Measurements from ENCODE around the gene ZNF837. TPM values are rescaled to one million over a fixed set of nuclear protein-coding genes. Genes with fewer than 3 reads are reported as not detected.

Gene ZNF837
- polyA plus RNA-seq, 1 donor (not counting 4 experiments of a cell fraction or from before 2014, with no cell fraction given): 0.29 TPM

DNA sequence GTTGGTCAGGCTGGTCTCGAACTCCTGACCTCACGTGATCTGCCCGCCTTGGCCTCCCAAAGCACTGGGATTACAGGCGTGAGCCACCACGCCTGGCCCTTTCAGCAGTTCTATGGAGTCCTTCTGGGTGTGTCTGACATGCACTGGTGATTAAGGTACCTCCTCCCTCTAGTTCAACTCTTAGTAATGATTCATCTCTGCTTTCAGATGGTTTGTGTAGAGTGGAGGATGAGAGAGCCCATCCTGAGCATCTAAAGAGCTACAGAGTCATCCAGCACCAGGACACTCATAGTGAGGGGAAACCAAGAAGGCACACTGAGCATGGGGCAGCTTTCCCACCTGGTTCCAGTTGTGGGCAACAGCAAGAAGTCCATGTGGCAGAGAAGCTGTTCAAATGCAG is 35.8 kb upstream of the ZNF837 start:
- H3K4me1 ChIP-seq (ENCODE audit: control insufficient read depth, extremely low read depth, insufficient read depth, low read length): no peaks in the 10 kb centered on the region
- no peaks in the 10 kb centered on the region for H3K9me1 ChIP-seq (ENCODE audit: control insufficient read depth, extremely low read depth, insufficient read depth, low read length)
- DNase-seq (ENCODE audit: low read depth, low spot score) (no peak), FAIRE-seq (no peak)
- no peak overlapping the region for H2AFZ ChIP-seq (ENCODE audit: control insufficient read depth, low read length)
- H3K27me3 ChIP-seq (ENCODE audit: control insufficient read depth, extremely low read depth, insufficient read depth, low read length): no peaks in the 10 kb centered on the region
- peaks cover 18 to 29% of the 10 kb centered on the region in 2 experiments for H3K36me3 ChIP-seq (ENCODE audit: control insufficient read depth in 2 of 2, extremely low read depth in 1 of 2, insufficient read depth in 2 of 2, low read length in 2 of 2)
- H3K4me2 ChIP-seq (ENCODE audit: control insufficient read depth, extremely low read depth, insufficient read depth, low read depth, low read length): no peak overlapping the region
- TF ChIP-seq EZH2 (IDR thresholded peaks at IDR 0.05; ENCODE audit: low read length): no peak
- TF ChIP-seq, protein P1, sequence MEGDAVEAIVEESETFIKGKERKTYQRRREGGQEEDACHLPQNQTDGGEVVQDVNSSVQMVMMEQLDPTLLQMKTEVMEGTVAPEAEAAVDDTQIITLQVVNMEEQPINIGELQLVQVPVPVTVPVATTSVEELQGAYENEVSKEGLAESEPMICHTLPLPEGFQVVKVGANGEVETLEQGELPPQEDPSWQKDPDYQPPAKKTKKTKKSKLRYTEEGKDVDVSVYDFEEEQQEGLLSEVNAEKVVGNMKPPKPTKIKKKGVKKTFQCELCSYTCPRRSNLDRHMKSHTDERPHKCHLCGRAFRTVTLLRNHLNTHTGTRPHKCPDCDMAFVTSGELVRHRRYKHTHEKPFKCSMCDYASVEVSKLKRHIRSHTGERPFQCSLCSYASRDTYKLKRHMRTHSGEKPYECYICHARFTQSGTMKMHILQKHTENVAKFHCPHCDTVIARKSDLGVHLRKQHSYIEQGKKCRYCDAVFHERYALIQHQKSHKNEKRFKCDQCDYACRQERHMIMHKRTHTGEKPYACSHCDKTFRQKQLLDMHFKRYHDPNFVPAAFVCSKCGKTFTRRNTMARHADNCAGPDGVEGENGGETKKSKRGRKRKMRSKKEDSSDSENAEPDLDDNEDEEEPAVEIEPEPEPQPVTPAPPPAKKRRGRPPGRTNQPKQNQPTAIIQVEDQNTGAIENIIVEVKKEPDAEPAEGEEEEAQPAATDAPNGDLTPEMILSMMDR (optimal IDR thresholded peaks at IDR 0.05 in 1 of 3, IDR thresholded peaks at IDR 0.05 in 1 of 3, conservative IDR thresholded peaks at IDR 0.05 in 1 of 3; ENCODE audit: extremely low read depth in 1 of 3, insufficient read depth in 2 of 3, low read length in 3 of 3): no peak
- dilution Hi-C loops (cut with MboI; ENCODE audit: extremely low pct_ligation_motif_present, low sequenced_read_pairs): no loop called here
- no peaks in the 10 kb centered on the region for H3K9me3 ChIP-seq (ENCODE audit: control insufficient read depth, low read depth, low read length)
- H3K4me3 ChIP-seq (ENCODE audit: control insufficient read depth in 2 of 3, extremely low read depth in 1 of 3, insufficient read depth in 2 of 3, low read depth in 1 of 3, low read length in 3 of 3): no peak overlapping the region
- no peak overlapping the region for H3K27ac ChIP-seq (ENCODE audit: control insufficient read depth, insufficient read depth, low read length)
- H3K9ac ChIP-seq (ENCODE audit: control insufficient read depth, extremely low read depth, insufficient read depth, low read length): no peak overlapping the region
- no peaks in the 10 kb centered on the region for H4K20me1 ChIP-seq (ENCODE audit: control insufficient read depth, extremely low read depth, insufficient read depth, low read length)
- peaks cover 7% of the 10 kb centered on the region for H3K79me2 ChIP-seq (ENCODE audit: control insufficient read depth, insufficient read depth, low read length)

DNA sequence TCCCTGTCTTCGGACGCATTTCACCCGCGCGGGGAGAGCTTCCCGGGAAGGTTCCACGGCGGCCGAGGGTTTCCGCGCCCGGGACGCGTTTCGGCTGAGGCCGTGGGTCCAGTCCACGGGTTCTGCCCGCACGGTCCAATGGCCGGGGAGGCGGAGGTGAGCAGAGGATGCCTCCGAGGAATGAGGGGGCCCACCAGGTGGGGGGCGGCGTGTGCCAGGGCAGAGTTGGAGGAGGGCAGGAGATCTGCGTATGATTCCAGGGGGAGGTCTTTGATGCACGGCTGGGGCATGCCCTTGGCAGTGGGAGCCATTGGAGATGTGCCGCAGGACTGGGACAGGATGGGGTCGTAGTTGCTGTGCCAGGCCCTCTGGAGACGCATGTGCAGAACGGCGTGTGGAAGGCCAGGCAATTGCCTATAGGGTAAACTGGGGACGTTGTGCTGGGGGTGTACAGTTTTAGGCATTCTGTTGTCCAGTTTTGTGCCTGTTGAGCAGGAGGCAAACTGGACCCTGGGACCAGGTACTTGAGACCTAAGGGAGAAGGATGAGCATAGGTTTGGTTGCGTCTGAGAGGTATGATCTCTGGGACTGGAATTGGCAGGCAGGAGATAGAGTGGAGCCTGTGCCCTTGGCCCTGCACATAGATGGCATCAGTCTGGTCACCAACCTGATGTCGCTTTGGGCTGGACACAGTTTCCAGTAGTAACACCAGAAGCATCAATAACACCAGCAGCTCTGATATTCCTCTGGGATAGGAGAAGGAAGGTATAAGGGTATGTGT is 28.4 kb upstream of the ZNF837 start:
- H3K9me3 ChIP-seq (ENCODE audit: control insufficient read depth, low read depth, low read length): no peaks in the 10 kb centered on the region
- H3K79me2 ChIP-seq (ENCODE audit: control insufficient read depth, insufficient read depth, low read length): peaks cover 36% of the 10 kb centered on the region
- H3K4me3 ChIP-seq (ENCODE audit: control insufficient read depth in 2 of 3, extremely low read depth in 1 of 3, insufficient read depth in 2 of 3, low read depth in 1 of 3, low read length in 3 of 3): peak overlapping the region; percentile 91 to 93 (median 93)
- H3K9me1 ChIP-seq (ENCODE audit: control insufficient read depth, extremely low read depth, insufficient read depth, low read length): peaks cover 4% of the 10 kb centered on the region
- peaks cover 0 to 2% of the 10 kb centered on the region in 2 experiments for H3K36me3 ChIP-seq (ENCODE audit: control insufficient read depth in 2 of 2, extremely low read depth in 1 of 2, insufficient read depth in 2 of 2, low read length in 2 of 2)
- H3K27me3 ChIP-seq (ENCODE audit: control insufficient read depth, extremely low read depth, insufficient read depth, low read length): no peaks in the 10 kb centered on the region
- H2AFZ ChIP-seq (ENCODE audit: control insufficient read depth, low read length): peak overlapping the region; percentile 91
- peak overlapping the region; percentile 99 for H3K4me2 ChIP-seq (ENCODE audit: control insufficient read depth, extremely low read depth, insufficient read depth, low read depth, low read length)
- peak overlapping the region; percentile 87 for H3K27ac ChIP-seq (ENCODE audit: control insufficient read depth, insufficient read depth, low read length)
- H3K4me1 ChIP-seq (ENCODE audit: control insufficient read depth, extremely low read depth, insufficient read depth, low read length): peaks cover 21% of the 10 kb centered on the region
- no peaks in the 10 kb centered on the region for H4K20me1 ChIP-seq (ENCODE audit: control insufficient read depth, extremely low read depth, insufficient read depth, low read length)
- FAIRE-seq (no peak), DNase-seq (ENCODE audit: low read depth, low spot score) (no peak)
- dilution Hi-C loops (cut with MboI; ENCODE audit: extremely low pct_ligation_motif_present, low sequenced_read_pairs): no loop called here
- TF ChIP-seq, protein P1 (optimal IDR thresholded peaks at IDR 0.05 in 1 of 3, IDR thresholded peaks at IDR 0.05 in 1 of 3, conservative IDR thresholded peaks at IDR 0.05 in 1 of 3; ENCODE audit: extremely low read depth in 1 of 3, insufficient read depth in 2 of 3, low read length in 3 of 3): no peak
- TF ChIP-seq EZH2 (IDR thresholded peaks at IDR 0.05; ENCODE audit: low read length): no peak
- H3K9ac ChIP-seq (ENCODE audit: control insufficient read depth, extremely low read depth, insufficient read depth, low read length): peak overlapping the region; percentile 91
